Astrocyte (in vitro differentiated cells and primary cell): ENCODE results near the gene PASK. TPM values are rescaled to one million over a fixed set of nuclear protein-coding genes. Genes with fewer than 3 reads are reported as not detected.

Experiments
- DNase-seq: peaks from one replicate; pipeline ENCODE4 v3.0.0-alpha.2; 2010; ENCODE audit warnings: low read depth
- FAIRE-seq: peaks from 2 replicates; lab custom pipeline; 2011; peaks lifted over from hg19 to GRCh38; lab: Jason Lieb, UNC
- H2AFZ ChIP-seq: 2 replicates; pipeline ENCODE4 v1.6.0; 2012; ENCODE audit warnings: low read depth, low read length, inconsistent platforms
- H3K27ac ChIP-seq: 2 replicates; pipeline ENCODE4 v1.5.1; 2011; ENCODE audit warnings: low read depth, low read length, inconsistent platforms
- H3K27me3 ChIP-seq: 2 replicates; pipeline ENCODE4 v1.6.0; 2011; ENCODE audit warnings: low read length, inconsistent platforms; ENCODE audit not compliant: insufficient read depth
- H3K36me3 ChIP-seq: 2 replicates; pipeline ENCODE4 v1.5.1; 2011; ENCODE audit warnings: low read length, inconsistent platforms; ENCODE audit not compliant: insufficient read depth
- H3K4me1 ChIP-seq: 2 replicates; pipeline ENCODE4 v1.5.1; 2011; ENCODE audit warnings: low read length, inconsistent platforms; ENCODE audit not compliant: insufficient read depth
- H3K4me2 ChIP-seq: 2 replicates; pipeline ENCODE4 v1.6.0; 2012; ENCODE audit warnings: low read length, inconsistent platforms
- H3K4me3 ChIP-seq: 2 replicates; pipeline ENCODE4 v1.5.1; 2011; ENCODE audit warnings: low read depth, mild to moderate bottlenecking, low read length, inconsistent platforms; ENCODE audit not compliant: insufficient read depth
- H3K79me2 ChIP-seq: 2 replicates; pipeline ENCODE4 v1.6.0; 2012; ENCODE audit warnings: mild to moderate bottlenecking, low read length, inconsistent platforms; ENCODE audit not compliant: insufficient read depth
- H3K9ac ChIP-seq: 2 replicates; pipeline ENCODE4 v1.6.0; 2012; ENCODE audit warnings: mild to moderate bottlenecking, low read length, inconsistent platforms
- H3K9me3 ChIP-seq: 2 replicates; pipeline ENCODE4 v1.5.1; 2012; ENCODE audit warnings: low read depth, mild to moderate bottlenecking, low read length, inconsistent platforms; ENCODE audit not compliant: insufficient read depth
- H4K20me1 ChIP-seq: 2 replicates; pipeline ENCODE4 v1.6.0; 2012; ENCODE audit warnings: low read length, inconsistent platforms; ENCODE audit not compliant: insufficient read depth
- H3K27ac Mint-ChIP-seq: one replicate; pipeline ENCODE4 v1.8.0; 2021; ENCODE audit warnings: mild to moderate bottlenecking, mixed read lengths; ENCODE audit not compliant: unreplicated experiment
- H3K27me3 Mint-ChIP-seq: one replicate; pipeline ENCODE4 v1.8.0; 2021; ENCODE audit warnings: low read depth, mixed read lengths; ENCODE audit not compliant: unreplicated experiment
- H3K36me3 Mint-ChIP-seq: one replicate; pipeline ENCODE4 v1.8.0; 2021; ENCODE audit warnings: low read depth, mixed read lengths; ENCODE audit not compliant: unreplicated experiment
- H3K4me1 Mint-ChIP-seq: one replicate; pipeline ENCODE4 v1.8.0; 2021; ENCODE audit warnings: low read depth, mixed read lengths; ENCODE audit not compliant: unreplicated experiment
- H3K4me3 Mint-ChIP-seq: one replicate; pipeline ENCODE4 v1.8.0; 2021; ENCODE audit warnings: mild to moderate bottlenecking, moderate library complexity, mixed read lengths; ENCODE audit not compliant: unreplicated experiment
- H3K9me3 Mint-ChIP-seq: one replicate; pipeline ENCODE4 v1.8.0; 2021; ENCODE audit warnings: mild to moderate bottlenecking, mixed read lengths; ENCODE audit not compliant: unreplicated experiment
- EZH2 ChIP-seq: IDR thresholded peaks from 2 replicates; pipeline ENCODE4 v1.6.1; 2012; ENCODE audit warnings: mild to moderate bottlenecking, low read length, inconsistent platforms; ENCODE audit not compliant: insufficient read depth
- total RNA-seq: library from RNA; stranded (reverse); gene quantifications from 2 replicates; pipeline ENCODE4 v1.2.1, GENCODE V29; 2021
- TF ChIP-seq, protein P1 (sequence below): IDR thresholded peaks from 2 replicates; pipeline ENCODE4 v1.5.1; 2011; ENCODE audit warnings: low read depth, mild to moderate bottlenecking, inconsistent platforms, low read length, moderate library complexity; ENCODE audit not compliant: insufficient read depth

The PASK gene
- total RNA-seq, 1 donor from 2014 or later: 8.0 TPM

DNA sequence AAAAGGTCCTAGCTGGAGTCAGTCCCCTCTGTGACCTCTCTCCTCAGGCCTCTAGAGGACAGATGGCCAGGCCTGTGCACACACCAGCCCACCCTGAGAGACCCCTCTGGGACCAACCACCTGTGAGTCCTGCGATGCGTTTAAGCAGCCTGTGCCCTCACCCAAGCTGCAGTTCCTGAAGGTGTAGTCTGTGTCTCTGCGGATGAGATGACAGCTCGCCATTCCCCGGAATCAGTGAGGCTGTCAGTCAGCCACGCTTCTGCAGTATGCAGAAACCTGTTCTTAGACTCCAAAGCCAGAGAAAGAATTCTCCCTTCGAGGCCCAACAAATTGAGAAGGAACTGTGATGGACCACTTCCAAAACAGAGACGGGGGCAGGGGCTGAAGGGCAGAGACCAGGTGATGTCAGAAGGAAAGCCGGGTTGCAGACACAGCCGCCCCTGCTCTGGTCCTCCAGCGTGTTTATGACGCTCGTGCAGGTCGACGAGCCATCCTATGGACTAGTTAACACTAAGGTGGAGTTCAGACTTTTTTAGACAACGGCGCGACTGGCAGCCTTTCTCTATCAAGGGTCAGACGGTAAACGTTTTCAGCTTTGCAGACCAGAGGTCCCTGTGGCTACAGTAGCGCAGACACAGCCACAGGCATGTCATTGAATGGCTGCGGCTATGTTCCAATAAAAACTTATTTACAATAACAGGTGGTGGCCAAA lies 57.4 kb downstream of the PASK start:
- Mint-ChIP-seq H3K36me3 (peaks cover 30% of the 10 kb centered on the region), H3K27ac (no peak overlapping the region), H3K9me3 (no peaks in the 10 kb centered on the region), H3K27me3 (no peaks in the 10 kb centered on the region), H3K4me3 (no peak overlapping the region), H3K4me1 (no peaks in the 10 kb centered on the region)
- Histone ChIP-seq H3K79me2 (no peaks in the 10 kb centered on the region), H2AFZ (no peak overlapping the region), H3K27me3 (no peaks in the 10 kb centered on the region), H3K4me1 (no peaks in the 10 kb centered on the region), H3K9ac (no peak overlapping the region), H4K20me1 (peaks cover 31% of the 10 kb centered on the region), H3K9me3 (no peaks in the 10 kb centered on the region), H3K36me3 (peaks cover 27% of the 10 kb centered on the region), H3K4me2 (no peak overlapping the region), H3K27ac (no peak overlapping the region), H3K4me3 (no peak overlapping the region)
- TF ChIP-seq, protein P1, sequence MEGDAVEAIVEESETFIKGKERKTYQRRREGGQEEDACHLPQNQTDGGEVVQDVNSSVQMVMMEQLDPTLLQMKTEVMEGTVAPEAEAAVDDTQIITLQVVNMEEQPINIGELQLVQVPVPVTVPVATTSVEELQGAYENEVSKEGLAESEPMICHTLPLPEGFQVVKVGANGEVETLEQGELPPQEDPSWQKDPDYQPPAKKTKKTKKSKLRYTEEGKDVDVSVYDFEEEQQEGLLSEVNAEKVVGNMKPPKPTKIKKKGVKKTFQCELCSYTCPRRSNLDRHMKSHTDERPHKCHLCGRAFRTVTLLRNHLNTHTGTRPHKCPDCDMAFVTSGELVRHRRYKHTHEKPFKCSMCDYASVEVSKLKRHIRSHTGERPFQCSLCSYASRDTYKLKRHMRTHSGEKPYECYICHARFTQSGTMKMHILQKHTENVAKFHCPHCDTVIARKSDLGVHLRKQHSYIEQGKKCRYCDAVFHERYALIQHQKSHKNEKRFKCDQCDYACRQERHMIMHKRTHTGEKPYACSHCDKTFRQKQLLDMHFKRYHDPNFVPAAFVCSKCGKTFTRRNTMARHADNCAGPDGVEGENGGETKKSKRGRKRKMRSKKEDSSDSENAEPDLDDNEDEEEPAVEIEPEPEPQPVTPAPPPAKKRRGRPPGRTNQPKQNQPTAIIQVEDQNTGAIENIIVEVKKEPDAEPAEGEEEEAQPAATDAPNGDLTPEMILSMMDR: no peak
- TF ChIP-seq EZH2: no peak
- FAIRE-seq (no peak), DNase-seq (no peak)

DNA sequence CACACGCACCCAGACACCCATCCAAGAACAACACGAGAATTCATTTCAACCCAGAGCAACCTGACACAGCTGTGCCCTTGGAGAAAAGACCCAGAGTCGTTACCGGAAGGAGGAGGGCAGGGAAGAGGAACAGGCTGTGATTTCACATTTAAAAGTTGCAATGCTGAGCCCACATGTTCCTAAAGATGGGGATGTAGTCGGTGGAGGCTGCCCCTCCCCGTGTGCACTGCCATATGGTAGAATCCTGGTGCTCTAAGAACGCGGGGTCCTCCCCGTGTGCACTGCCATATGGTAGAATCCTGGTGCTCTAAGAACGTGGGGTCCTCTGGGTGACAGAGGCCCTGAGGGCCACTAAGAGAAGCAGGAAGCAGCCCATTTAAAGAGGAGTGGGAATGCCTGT lies 58.1 kb downstream of the PASK start:
- H4K20me1 ChIP-seq: peaks cover 26% of the 10 kb centered on the region
- H3K9me3 ChIP-seq: no peaks in the 10 kb centered on the region
- peaks cover 28% of the 10 kb centered on the region for H3K36me3 ChIP-seq
- no peak for DNase-seq
- H3K9ac ChIP-seq: no peak overlapping the region
- no peaks in the 10 kb centered on the region for H3K79me2 ChIP-seq
- Mint-ChIP-seq H3K27me3 (no peaks in the 10 kb centered on the region), H3K4me1 (no peaks in the 10 kb centered on the region), H3K36me3 (peaks cover 30% of the 10 kb centered on the region), H3K27ac (no peak overlapping the region), H3K9me3 (peaks cover 1% of the 10 kb centered on the region), H3K4me3 (no peak overlapping the region)
- H3K27me3 ChIP-seq: no peaks in the 10 kb centered on the region
- H3K27ac ChIP-seq: no peak overlapping the region
- no peak for FAIRE-seq
- no peak for TF ChIP-seq EZH2
- TF ChIP-seq, protein P1: no peak
- no peaks in the 10 kb centered on the region for H3K4me1 ChIP-seq
- H3K4me2 ChIP-seq: no peak overlapping the region
- no peak overlapping the region for H2AFZ ChIP-seq
- no peak overlapping the region for H3K4me3 ChIP-seq
